LNCaP clone FGC (cell line): ENCODE data around the gene TMEM63B.
"Not testable (repeated sequence)": the region's sequence is repeated elsewhere in the genome, so short reads cannot be mapped to it uniquely, and the experiment has no call there.

ENCODE experiments used
- DNase-seq: peaks from one replicate; pipeline ENCODE4 v3.0.0-alpha.2; 2011; ENCODE audit warnings: low read depth
- H3K4me3 ChIP-seq: 2 replicates; pipeline ENCODE4 v1.5.1; 2011; ENCODE audit warnings: mild to moderate bottlenecking, low read depth, low read length, control low read depth
- CTCF ChIP-seq: IDR thresholded peaks from 2 replicates; pipeline ENCODE4 v1.5.1; 2012; ENCODE audit warnings: mild to moderate bottlenecking; ENCODE audit not compliant: control insufficient read depth, insufficient read depth; ENCODE audit errors: extremely low read depth

Gene TMEM63B

GRCh38 chr6:44179072-44179536 lies 51.8 kb downstream of the TMEM63B start:
- no peak overlapping the region for H3K4me3 ChIP-seq
- TF ChIP-seq CTCF, result no peak
- DNase-seq, result no peak

DNA sequence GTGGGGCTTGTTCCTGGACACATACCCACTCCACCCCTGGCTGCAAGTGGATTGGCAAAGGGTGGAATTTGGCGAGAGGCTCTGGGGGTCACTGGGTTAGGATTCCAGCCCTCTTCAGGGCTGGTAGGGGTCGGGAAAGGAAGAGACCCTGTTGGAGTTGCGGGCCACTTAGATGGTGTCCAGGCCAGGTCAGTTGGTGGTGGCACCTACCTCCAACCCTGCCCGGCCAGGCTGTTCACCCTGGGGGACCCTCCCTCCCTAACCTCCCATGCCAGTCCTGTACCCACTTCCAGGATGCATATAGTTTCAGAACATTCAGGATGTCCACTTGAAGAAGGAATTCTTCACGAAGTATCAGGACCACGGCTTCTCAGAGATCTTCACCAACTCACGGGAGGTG lies 52.3 kb downstream of the TMEM63B start:
- no peak for TF ChIP-seq CTCF
- no peak overlapping the region for H3K4me3 ChIP-seq
- no peak for DNase-seq

DNA sequence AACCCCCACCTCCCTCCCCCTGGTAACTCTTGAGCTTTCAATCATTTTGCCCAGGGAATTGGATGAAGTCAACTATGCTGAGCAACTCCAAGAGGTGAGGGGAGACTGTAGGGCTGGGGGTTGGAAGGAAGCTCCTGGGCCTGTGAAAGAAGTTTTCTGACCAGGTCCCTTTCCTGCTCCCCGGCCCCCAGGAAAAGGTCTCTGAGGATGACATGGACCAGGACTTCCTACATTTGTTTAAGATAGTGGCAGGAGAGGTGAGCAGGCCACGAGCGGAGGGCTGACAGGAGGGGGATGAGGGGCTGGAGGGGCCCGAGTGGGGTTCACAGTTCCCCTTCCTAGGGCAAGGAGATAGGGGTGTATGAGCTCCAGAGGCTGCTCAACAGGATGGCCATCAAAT lies 53.1 kb downstream of the TMEM63B start:
- no peak for TF ChIP-seq CTCF
- no peak for DNase-seq

DNA sequence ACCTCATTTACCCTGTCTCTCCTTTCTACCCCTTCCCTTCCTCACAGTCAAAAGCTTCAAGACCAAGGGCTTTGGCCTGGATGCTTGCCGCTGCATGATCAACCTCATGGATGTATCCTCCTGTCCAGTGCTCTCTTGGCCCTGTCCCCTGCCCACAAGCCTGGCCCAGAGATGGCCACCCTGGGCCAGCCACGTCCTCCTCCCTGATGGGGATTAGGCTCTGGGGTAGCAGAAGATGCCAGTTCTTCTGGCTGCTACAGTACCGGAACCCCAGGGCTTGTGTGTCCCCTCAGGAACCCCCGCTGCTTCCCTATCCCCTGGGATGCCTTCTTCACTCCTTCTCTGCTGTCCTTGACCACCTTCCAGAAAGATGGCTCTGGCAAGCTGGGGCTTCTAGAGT lies 53.5 kb downstream of the TMEM63B start:
- H3K4me3 ChIP-seq, result no peak overlapping the region
- no peak for DNase-seq
- no peak for TF ChIP-seq CTCF

More for the DNA sequence above, 53.1 kb downstream of the TMEM63B start:
- H3K4me3 ChIP-seq, result no peak overlapping the region

DNA sequence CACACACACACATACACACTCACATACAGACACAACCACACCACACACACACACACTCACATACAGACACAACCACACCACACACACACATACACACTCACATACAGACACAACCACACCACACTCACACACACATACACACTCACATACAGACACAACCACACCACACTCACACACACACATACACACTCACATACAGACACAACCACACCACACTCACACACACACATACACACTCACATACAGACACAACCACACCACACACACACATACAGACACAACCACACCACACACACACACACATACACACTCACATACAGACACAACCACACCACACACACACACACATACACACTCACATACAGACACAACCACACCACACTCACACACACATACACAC lies 54.4 kb downstream of the TMEM63B start:
- DNase-seq, H3K4me3 ChIP-seq: not testable (repeated sequence)

- H3K4me3 ChIP-seq, result no peak overlapping the region
- TF ChIP-seq CTCF, result no peak
- DNase-seq, result no peak
Measured at GRCh38 chr6:44182911-44183390, 55.6 kb downstream of the TMEM63B start.

DNA sequence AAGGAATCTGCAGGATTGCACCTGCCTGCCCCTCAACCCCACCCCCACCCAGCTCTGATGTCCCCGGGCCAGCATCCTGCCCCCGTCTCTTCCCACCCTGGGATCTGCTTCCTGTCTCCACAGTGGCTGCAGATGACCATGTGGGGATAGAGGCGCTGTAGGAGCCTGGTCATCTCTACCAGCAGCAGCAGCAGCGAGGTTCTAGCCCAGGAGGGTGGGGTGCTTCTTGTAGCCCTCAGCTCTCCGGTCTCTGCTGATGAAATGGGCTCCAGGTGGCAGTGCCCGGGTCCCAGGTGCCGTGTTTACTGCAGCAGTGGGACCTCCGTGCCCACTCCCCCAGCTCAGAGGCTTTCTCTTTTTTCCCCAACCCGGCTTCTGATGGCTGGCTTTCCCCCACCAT lies 56.4 kb downstream of the TMEM63B start:
- DNase-seq, result no peak
- no peak for TF ChIP-seq CTCF
- H3K4me3 ChIP-seq, result no peak overlapping the region

GRCh38 chr6:44185356-44185755 lies 58.0 kb downstream of the TMEM63B start:
- not testable (repeated sequence) for H3K4me3 ChIP-seq, DNase-seq
